ENCODE measurements around the gene ITPR2. TPM values are rescaled to one million over a fixed set of nuclear protein-coding genes. Genes with fewer than 3 reads are reported as not detected.
"Not testable (repeated sequence)": the region's sequence is repeated elsewhere in the genome, so short reads cannot be mapped to it uniquely, and the experiment has no call there.

Gene ITPR2
- total RNA-seq, 1 donor from 2014 or later: 14.6 TPM

DNA sequence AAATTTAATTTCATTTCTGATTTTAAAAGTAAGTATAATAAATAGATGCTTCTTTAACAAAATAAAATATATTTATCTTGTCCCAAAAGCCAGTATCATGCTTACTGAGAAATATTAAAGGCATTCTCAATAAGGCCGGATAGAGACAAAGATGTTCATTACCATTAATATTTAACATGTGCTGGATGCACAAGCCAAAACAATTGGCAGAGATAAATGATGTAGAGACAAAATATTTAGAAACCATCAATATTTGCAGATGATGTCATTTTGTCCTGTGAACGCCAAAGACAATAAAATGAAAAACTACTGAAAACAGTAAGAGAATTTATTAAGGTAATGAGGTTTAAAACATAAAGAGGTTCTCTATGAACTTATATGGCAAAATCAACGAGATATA is 313.5 kb downstream of the ITPR2 start:
- Histone ChIP-seq H3K9me3 (ENCODE audit: control insufficient read depth in 3 of 3, low read length in 3 of 3) (no peaks in the 10 kb centered on the region), H3K4me3 (ENCODE audit: low read length in 3 of 3) (no peak overlapping the region), H3K4me1 (ENCODE audit: control insufficient read depth in 3 of 3, insufficient read depth in 3 of 3, low read length in 3 of 3) (peaks cover 0 to 2% (median 0%) of the 10 kb centered on the region in 3 donors)

GRCh38 chr12:26517320-26517719 is 315.7 kb downstream of the ITPR2 start:
- not testable (repeated sequence) for H3K4me1 ChIP-seq (ENCODE audit: control insufficient read depth in 3 of 3, insufficient read depth in 3 of 3, low read length in 3 of 3); H3K27me3 ChIP-seq (ENCODE audit: control insufficient read depth in 3 of 3, insufficient read depth in 3 of 3, low read length in 3 of 3); H3K36me3 ChIP-seq (ENCODE audit: control insufficient read depth in 3 of 3, insufficient read depth in 3 of 3, low read length in 3 of 3); H3K4me3 ChIP-seq (ENCODE audit: low read length in 3 of 3); H3K9me3 ChIP-seq (ENCODE audit: control insufficient read depth in 3 of 3, low read length in 3 of 3); H3K9ac ChIP-seq (ENCODE audit: low read depth in 1 of 3, low read length in 3 of 3); H3K27ac ChIP-seq (ENCODE audit: low read depth, low read length)

More for the DNA sequence above, 313.5 kb downstream of the ITPR2 start:
- Histone ChIP-seq H3K27ac (ENCODE audit: low read depth, low read length) (no peak overlapping the region), H3K27me3 (ENCODE audit: control insufficient read depth in 3 of 3, insufficient read depth in 3 of 3, low read length in 3 of 3) (no peaks in the 10 kb centered on the region), H3K9ac (ENCODE audit: low read depth in 1 of 3, low read length in 3 of 3) (no peak overlapping the region), H3K36me3 (ENCODE audit: control insufficient read depth in 3 of 3, insufficient read depth in 3 of 3, low read length in 3 of 3) (no peaks in the 10 kb centered on the region)

GRCh38 chr12:26514364-26514763 is 318.6 kb downstream of the ITPR2 start:
- Histone ChIP-seq H3K27ac (ENCODE audit: low read depth, low read length) (no peak overlapping the region), H3K4me3 (ENCODE audit: low read length in 3 of 3) (no peak overlapping the region), H3K9ac (ENCODE audit: low read depth in 1 of 3, low read length in 3 of 3) (no peak overlapping the region)

GRCh38 chr12:26513363-26514043 is 319.5 kb downstream of the ITPR2 start:
- Histone ChIP-seq H3K27ac (ENCODE audit: low read depth, low read length) (no peak overlapping the region), H3K4me1 (ENCODE audit: control insufficient read depth in 3 of 3, insufficient read depth in 3 of 3, low read length in 3 of 3) (no peaks in the 10 kb centered on the region), H3K27me3 (ENCODE audit: control insufficient read depth in 3 of 3, insufficient read depth in 3 of 3, low read length in 3 of 3) (no peaks in the 10 kb centered on the region), H3K36me3 (ENCODE audit: control insufficient read depth in 3 of 3, insufficient read depth in 3 of 3, low read length in 3 of 3) (no peaks in the 10 kb centered on the region), H3K4me3 (ENCODE audit: low read length in 3 of 3) (no peak overlapping the region), H3K9me3 (ENCODE audit: control insufficient read depth in 3 of 3, low read length in 3 of 3) (no peaks in the 10 kb centered on the region), H3K9ac (ENCODE audit: low read depth in 1 of 3, low read length in 3 of 3) (no peak overlapping the region)

More at GRCh38 chr12:26514364-26514763, 318.6 kb downstream of the ITPR2 start:
- Histone ChIP-seq H3K36me3 (ENCODE audit: control insufficient read depth in 3 of 3, insufficient read depth in 3 of 3, low read length in 3 of 3) (no peaks in the 10 kb centered on the region), H3K27me3 (ENCODE audit: control insufficient read depth in 3 of 3, insufficient read depth in 3 of 3, low read length in 3 of 3) (no peaks in the 10 kb centered on the region), H3K9me3 (ENCODE audit: control insufficient read depth in 3 of 3, low read length in 3 of 3) (no peaks in the 10 kb centered on the region), H3K4me1 (ENCODE audit: control insufficient read depth in 3 of 3, insufficient read depth in 3 of 3, low read length in 3 of 3) (no peaks in the 10 kb centered on the region)

GRCh38 chr12:26512213-26512612 is 320.8 kb downstream of the ITPR2 start:
- Histone ChIP-seq H3K4me3 (ENCODE audit: low read length in 3 of 3) (no peak overlapping the region), H3K27ac (ENCODE audit: low read depth, low read length) (no peak overlapping the region), H3K9me3 (ENCODE audit: control insufficient read depth in 3 of 3, low read length in 3 of 3) (no peaks in the 10 kb centered on the region), H3K4me1 (ENCODE audit: control insufficient read depth in 3 of 3, insufficient read depth in 3 of 3, low read length in 3 of 3) (no peaks in the 10 kb centered on the region), H3K27me3 (ENCODE audit: control insufficient read depth in 3 of 3, insufficient read depth in 3 of 3, low read length in 3 of 3) (no peaks in the 10 kb centered on the region), H3K9ac (ENCODE audit: low read depth in 1 of 3, low read length in 3 of 3) (no peak overlapping the region), H3K36me3 (ENCODE audit: control insufficient read depth in 3 of 3, insufficient read depth in 3 of 3, low read length in 3 of 3) (no peaks in the 10 kb centered on the region)

DNA sequence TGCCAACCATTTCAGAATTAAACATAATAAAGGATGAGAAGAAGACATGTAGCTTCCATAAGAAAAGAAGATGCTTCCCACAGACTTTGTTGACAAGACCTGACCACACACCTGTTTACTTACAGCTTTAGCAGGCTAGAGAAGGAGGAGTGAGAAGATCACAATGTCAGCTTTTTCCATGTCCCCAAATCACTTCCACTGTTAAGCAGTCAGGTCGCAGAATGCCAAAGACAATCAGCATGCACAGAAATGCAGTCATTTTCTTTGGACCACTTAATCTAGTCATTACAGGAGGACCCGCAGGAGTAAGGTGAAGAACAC is 322.7 kb downstream of the ITPR2 start:
- no peaks in the 10 kb centered on the region for H3K36me3 ChIP-seq (ENCODE audit: control insufficient read depth in 3 of 3, insufficient read depth in 3 of 3, low read length in 3 of 3)
- H3K9me3 ChIP-seq (ENCODE audit: control insufficient read depth in 3 of 3, low read length in 3 of 3): no peaks in the 10 kb centered on the region
- no peak overlapping the region for H3K9ac ChIP-seq (ENCODE audit: low read depth in 1 of 3, low read length in 3 of 3)
- H3K27me3 ChIP-seq (ENCODE audit: control insufficient read depth in 3 of 3, insufficient read depth in 3 of 3, low read length in 3 of 3): no peaks in the 10 kb centered on the region
- no peaks in the 10 kb centered on the region for H3K4me1 ChIP-seq (ENCODE audit: control insufficient read depth in 3 of 3, insufficient read depth in 3 of 3, low read length in 3 of 3)
- no peak overlapping the region for H3K4me3 ChIP-seq (ENCODE audit: low read length in 3 of 3)
- H3K27ac ChIP-seq (ENCODE audit: low read depth, low read length): no peak overlapping the region

GRCh38 chr12:26507613-26508012 is 325.4 kb downstream of the ITPR2 start:
- Histone ChIP-seq H3K27me3 (ENCODE audit: control insufficient read depth in 3 of 3, insufficient read depth in 3 of 3, low read length in 3 of 3) (no peaks in the 10 kb centered on the region), H3K4me1 (ENCODE audit: control insufficient read depth in 3 of 3, insufficient read depth in 3 of 3, low read length in 3 of 3) (no peaks in the 10 kb centered on the region), H3K27ac (ENCODE audit: low read depth, low read length) (no peak overlapping the region), H3K36me3 (ENCODE audit: control insufficient read depth in 3 of 3, insufficient read depth in 3 of 3, low read length in 3 of 3) (no peaks in the 10 kb centered on the region), H3K9me3 (ENCODE audit: control insufficient read depth in 3 of 3, low read length in 3 of 3) (no peaks in the 10 kb centered on the region), H3K4me3 (ENCODE audit: low read length in 3 of 3) (no peak overlapping the region), H3K9ac (ENCODE audit: low read depth in 1 of 3, low read length in 3 of 3) (no peak overlapping the region)

- Histone ChIP-seq H3K4me1 (ENCODE audit: control insufficient read depth in 3 of 3, insufficient read depth in 3 of 3, low read length in 3 of 3) (no peaks in the 10 kb centered on the region), H3K9ac (ENCODE audit: low read depth in 1 of 3, low read length in 3 of 3) (no peak overlapping the region), H3K27me3 (ENCODE audit: control insufficient read depth in 3 of 3, insufficient read depth in 3 of 3, low read length in 3 of 3) (no peaks in the 10 kb centered on the region), H3K27ac (ENCODE audit: low read depth, low read length) (no peak overlapping the region), H3K36me3 (ENCODE audit: control insufficient read depth in 3 of 3, insufficient read depth in 3 of 3, low read length in 3 of 3) (no peaks in the 10 kb centered on the region), H3K4me3 (ENCODE audit: low read length in 3 of 3) (no peak overlapping the region), H3K9me3 (ENCODE audit: control insufficient read depth in 3 of 3, low read length in 3 of 3) (no peaks in the 10 kb centered on the region)
These were observed 332.9 kb downstream of the ITPR2 start for GRCh38 chr12:26499979-26500640.

- Histone ChIP-seq H3K27ac (ENCODE audit: low read depth, low read length) (no peak overlapping the region), H3K36me3 (ENCODE audit: control insufficient read depth in 3 of 3, insufficient read depth in 3 of 3, low read length in 3 of 3) (no peaks in the 10 kb centered on the region), H3K4me3 (ENCODE audit: low read length in 3 of 3) (no peak overlapping the region), H3K9ac (ENCODE audit: low read depth in 1 of 3, low read length in 3 of 3) (no peak overlapping the region), H3K9me3 (ENCODE audit: control insufficient read depth in 3 of 3, low read length in 3 of 3) (no peaks in the 10 kb centered on the region), H3K27me3 (ENCODE audit: control insufficient read depth in 3 of 3, insufficient read depth in 3 of 3, low read length in 3 of 3) (no peaks in the 10 kb centered on the region), H3K4me1 (ENCODE audit: control insufficient read depth in 3 of 3, insufficient read depth in 3 of 3, low read length in 3 of 3) (no peaks in the 10 kb centered on the region)
These were observed 336.8 kb downstream of the ITPR2 start for GRCh38 chr12:26496170-26496569.

- Histone ChIP-seq H3K36me3 (ENCODE audit: control insufficient read depth in 3 of 3, insufficient read depth in 3 of 3, low read length in 3 of 3) (peaks cover 0 to 2% (median 0%) of the 10 kb centered on the region in 3 donors), H3K9ac (ENCODE audit: low read depth in 1 of 3, low read length in 3 of 3) (no peak overlapping the region), H3K9me3 (ENCODE audit: control insufficient read depth in 3 of 3, low read length in 3 of 3) (no peaks in the 10 kb centered on the region), H3K4me1 (ENCODE audit: control insufficient read depth in 3 of 3, insufficient read depth in 3 of 3, low read length in 3 of 3) (no peaks in the 10 kb centered on the region), H3K4me3 (ENCODE audit: low read length in 3 of 3) (no peak overlapping the region), H3K27ac (ENCODE audit: low read depth, low read length) (no peak overlapping the region), H3K27me3 (ENCODE audit: control insufficient read depth in 3 of 3, insufficient read depth in 3 of 3, low read length in 3 of 3) (no peaks in the 10 kb centered on the region)
These were observed 339.3 kb downstream of the ITPR2 start for GRCh38 chr12:26493656-26494055.

Data from skeletal muscle tissue (tissue), 4 donors.